Heart right ventricle (tissue), 16 donors: ENCODE measurements around the gene OLA1. TPM values are rescaled to one million over a fixed set of nuclear protein-coding genes. Genes with fewer than 3 reads are reported as not detected.
A peak's percentile ranks its signal among the peaks of the same experiment; 100 is the strongest.

Experiments used
- ATAC-seq, 8 donors: fragments of 200-7000 bp; cut with Tn5 transposase; one replicate each; pipeline ENCODE4 v1.9.1; 2020; ENCODE audit warnings: mild to moderate bottlenecking in 8 of 8, moderate library complexity in 8 of 8, moderate number of reproducible peaks in 1 of 8
- DNase-seq, 2 donors: peaks; one replicate each; pipeline ENCODE4 v3.0.0-alpha.2; 2020
- H3K27ac ChIP-seq, 10 donors: fragments of 200-600 bp; sonication (generic) in 2 of 10; one replicate each; pipeline versions ENCODE4 v1.5.0 to v1.8.0; 2020 to 2022; ENCODE audit warnings: mild to moderate bottlenecking in 3 of 10
- H3K27me3 ChIP-seq, 7 donors: fragments of 200-600 bp; one replicate each; pipeline ENCODE4 v1.8.0; 2021 to 2022; ENCODE audit warnings: mild to moderate bottlenecking in 2 of 7
- H3K36me3 ChIP-seq, 9 donors: fragments of 200-600 bp; sonication (generic) in 1 of 9; one replicate each; pipeline versions ENCODE4 v1.5.0 to v1.8.0; 2020 to 2022; ENCODE audit warnings: mild to moderate bottlenecking in 2 of 9
- H3K4me1 ChIP-seq, 9 donors: fragments of 200-600 bp; sonication (generic) in 1 of 9; one replicate each; pipeline versions ENCODE4 v1.5.0 to v1.8.0; 2020 to 2022; ENCODE audit warnings: mild to moderate bottlenecking in 4 of 9
- H3K4me3 ChIP-seq, 10 donors: fragments of 200-600 bp; sonication (generic) in 2 of 10; one replicate each; pipeline versions ENCODE4 v1.5.0 to v1.8.0; 2020 to 2022; ENCODE audit warnings: mild to moderate bottlenecking in 7 of 10, moderate library complexity in 2 of 10
- H3K9me3 ChIP-seq, 11 donors: fragments of 200-600 bp in 10 of 11; sonication (generic) in 2 of 11; one replicate each; pipeline versions ENCODE4 v1.5.0 to v1.8.0; 2013 to 2022; ENCODE audit warnings: mild to moderate bottlenecking in 2 of 11, control low read depth in 1 of 11, moderate library complexity in 1 of 11
- CTCF ChIP-seq, 9 donors: fragments of 200-600 bp; sonication (generic) in 2 of 9; IDR thresholded peaks; one replicate each; pipeline versions ENCODE4 v1.5.0 to v1.8.0; 2021 to 2022; ENCODE audit warnings: antibody characterized with exemption in 9 of 9, mild to moderate bottlenecking in 5 of 9, moderate library complexity in 1 of 9
- WGBS, 2 donors: extraction: QIAGEN DNeasy Blood & Tissue Kit; methylation state at CpG; one replicate each; pipeline ENCODE4 v1.1.7; 2013; ENCODE audit warnings: inconsistent platforms in 1 of 2; 5-methylcytosine and 5-hydroxymethylcytosine counted together
- intact Hi-C, 10 donors: fragments of 100-400 bp; cut with DNase I; formaldehyde crosslinking; loops; one replicate each; pipeline versions ENCODE4 v1.11.1 to v1.14.2; 2022
- polyA plus RNA-seq, 2 donors: library from polyadenylated mRNA; stranded (reverse); fragments of 200-250 nt; gene quantifications; one replicate each; pipeline ENCODE4 v1.2.3, GENCODE V29; 2013
- total RNA-seq, 10 donors: library from RNA; stranded (reverse); fragmentation: NEBNext Ultra II Directional in 3 of 10; extraction: Animal tissue kit (Norgen Biotek cat#: 25700) in 3 of 10; gene quantifications; one replicate each; pipeline versions ENCODE4 v1.2.1 to v1.2.4, GENCODE V29; 2021 to 2023
- donor health status: Arrhythmogenic right ventricular cardiomyopathy.
- donor health status: ischemic (EF 13 %, LVEDD 7.1; RV severe dilation, severe dysfunction).
- donor health status: healthy with polysubstance abuse.
- donor health status: DM: no; HTN: yes; CAD: no.
- donor health status: DM: no; HTN: no; CAD: no.
- donor health status: ischemic (EF 25% LVEDD 6.9; RV normal size, moderate dysfunction).
- donor health status: ischemic (EF 25% LVEDD 5.7; RV mildly dilated, moderate dysfunction).
- donor health status: healthy.
- donor health status: DM: yes; HTN: yes; CAD: no.
- donor health status: Ischemic cardiomyopathy.
- donor health status: ischemic (EF 35%, LVEDD 5.7; RV mildly dilated, moderate dysfunction).
- donor health status: nonischemic (EF 11% LVEDD 7.7; RV severe dilation, severe dysfunction).
- donor health status: DM: yes; HTN: yes; CAD: no.
- donor health status: PGD.
- donor health status: ischemic (EF 29% LVEDD 5.4; RV normal size, mild dysfunction).
- donor health status: nonischemic (EF 23%, LVEDD 6.1; RV moderate dilation, normal function).

Gene OLA1
- total and polyA plus RNA-seq, 12 donors = 23.7 to 85.2 (median 73.3) TPM

- H3K9me3 ChIP-seq = peaks cover 0 to 4% (median 0%) of the 10 kb centered on the region in 11 donors
- H3K27me3 ChIP-seq = no peaks in the 10 kb centered on the region
- ATAC-seq (peak; percentile 78 to 91 (median 84)), DNase-seq (peak; percentile 77 to 82)
- H3K36me3 ChIP-seq = no peaks in the 10 kb centered on the region
- H3K4me3 ChIP-seq = peak overlapping the region in 6 of 10 donors; percentile 4 to 26 (median 16)
- WGBS, 2 donors = 50 to 52% methylated on average over 47 of the region's 47 CpGs
- intact Hi-C loops = loop anchor here in 3 of 10 donors (2.0 to 5.0 kb wide), 4 partner anchors 35 to 61 kb away; partner anchors contain the start of gene SP3 (in 2 of the 3)
- peaks cover 13 to 83% (median 52%) of the 10 kb centered on the region in 9 donors for H3K4me1 ChIP-seq
- H3K27ac ChIP-seq = peak overlapping the region; percentile 72 to 92 (median 88)
- no peak for TF ChIP-seq CTCF (IDR thresholded peaks at IDR 0.05)
These were observed 222.8 kb downstream of the OLA1 start for GRCh38 chr2:174025271-174026121.

DNA sequence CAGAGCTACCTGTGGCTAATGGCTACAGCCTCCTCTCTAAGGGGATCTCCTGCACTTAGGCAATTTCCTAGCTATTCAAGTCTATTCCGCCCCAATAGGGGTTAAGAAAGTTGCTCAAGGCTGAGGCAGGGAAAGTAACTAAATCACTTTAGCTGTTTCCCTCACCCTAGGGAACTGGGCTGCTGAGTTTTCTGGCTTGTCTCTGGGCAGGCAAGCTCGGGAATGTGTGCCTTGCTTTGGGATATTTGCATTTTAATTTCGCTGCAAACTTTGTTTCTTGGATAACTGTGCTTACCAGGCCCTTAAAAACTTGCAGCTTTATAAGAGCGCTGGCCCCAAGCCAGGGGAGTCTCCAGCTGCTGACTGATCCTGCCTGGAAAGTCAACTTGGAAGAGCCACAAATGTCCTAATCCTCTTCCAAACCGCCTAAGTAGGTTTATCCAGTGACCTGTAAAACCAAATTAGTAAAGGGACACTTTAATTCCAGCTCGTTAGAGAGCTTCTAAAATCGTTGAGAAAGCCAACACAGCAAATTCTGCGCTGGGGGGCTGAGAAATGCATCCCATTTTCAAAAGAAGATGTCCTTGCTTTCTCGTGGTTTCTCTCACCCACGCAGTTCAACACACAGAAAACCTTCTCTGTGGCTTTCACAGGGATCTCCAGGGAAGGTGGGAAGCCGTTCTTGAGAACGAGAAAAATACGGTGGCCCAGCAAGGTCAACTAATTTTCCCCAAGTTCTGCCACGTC, 223.6 kb downstream of the OLA1 start:
- peaks cover 13 to 91% (median 52%) of the 10 kb centered on the region in 9 donors for H3K4me1 ChIP-seq
- WGBS, 2 donors = 25 to 38% methylated on average over 14 of the region's 14 CpGs
- H3K27ac ChIP-seq = peak overlapping the region; percentile 72 to 92 (median 88)
- no peak for TF ChIP-seq CTCF (IDR thresholded peaks at IDR 0.05)
- DNase-seq (peak; percentile 85 to 87), ATAC-seq (peak; percentile 41 to 76 (median 62))
- intact Hi-C loops = loop anchor here in 3 of 10 donors (2.0 to 5.0 kb wide), 4 partner anchors 34 to 60 kb away; partner anchors contain the start of gene SP3 (in 2 of the 3)
- H3K36me3 ChIP-seq = no peaks in the 10 kb centered on the region
- peak overlapping the region in 6 of 10 donors; percentile 4 to 26 (median 16) for H3K4me3 ChIP-seq
- peaks cover 0 to 4% (median 0%) of the 10 kb centered on the region in 11 donors for H3K9me3 ChIP-seq
- H3K27me3 ChIP-seq = no peaks in the 10 kb centered on the region

GRCh38 chr2:174023591-174024523, 224.5 kb downstream of the OLA1 start:
- H3K27me3 ChIP-seq = no peaks in the 10 kb centered on the region
- WGBS, 2 donors = 36 to 40% methylated on average over 18 of the region's 18 CpGs
- H3K4me3 ChIP-seq = peak overlapping the region in 1 of 10 donors; percentile 14
- H3K36me3 ChIP-seq = no peaks in the 10 kb centered on the region
- peaks cover 13 to 88% (median 52%) of the 10 kb centered on the region in 9 donors for H3K4me1 ChIP-seq
- peak overlapping the region; percentile 72 to 92 (median 88) for H3K27ac ChIP-seq
- intact Hi-C loops = loop anchor here in 1 of 10 donors (2.0 kb wide), 2 partner anchors 33 to 59 kb away; partner anchors contain the start of gene SP3
- peaks cover 0 to 4% (median 0%) of the 10 kb centered on the region in 11 donors for H3K9me3 ChIP-seq
- DNase-seq (peak; percentile 48 to 50), ATAC-seq (peak; percentile 8 to 76 (median 47))
- TF ChIP-seq CTCF (IDR thresholded peaks at IDR 0.05) = no peak

Other genes starting within 250 kb of the OLA1 start
- gene SP9, start 86.4 kb upstream of the OLA1 start, total RNA-seq = under 1 TPM in 1 of 10 donors, not detected in 9; 0.09 TPM
- gene SP9, start 86.4 kb upstream of the OLA1 start, polyA plus RNA-seq = not detected
- 10 to 100 TPM; 35.6 to 57.0 (median 45.2) TPM for gene SCRN3, start 147.2 kb upstream of the OLA1 start, total RNA-seq
- 10 to 100 TPM; 10.3 to 14.6 TPM for gene SCRN3, start 147.2 kb upstream of the OLA1 start, polyA plus RNA-seq
- 10 to 100 TPM; 10.7 to 17.9 (median 14.6) TPM for gene GPR155, start 238.5 kb upstream of the OLA1 start, total RNA-seq
- gene GPR155, start 238.5 kb upstream of the OLA1 start, polyA plus RNA-seq = 1 to 10 TPM; 2.3 to 4.8 TPM